ENCODE measurements around the gene MRPS5. TPM values are rescaled to one million over a fixed set of nuclear protein-coding genes. Genes with fewer than 3 reads are reported as not detected.

MRPS5 gene
- total RNA-seq, 1 donor from 2014 or later, result 48.2 TPM

GRCh38 chr2:95091885-95092555 is 29.6 kb downstream of the MRPS5 start:
- DNase-seq (ENCODE audit: low read depth in 2 of 2), result no peak

DNA sequence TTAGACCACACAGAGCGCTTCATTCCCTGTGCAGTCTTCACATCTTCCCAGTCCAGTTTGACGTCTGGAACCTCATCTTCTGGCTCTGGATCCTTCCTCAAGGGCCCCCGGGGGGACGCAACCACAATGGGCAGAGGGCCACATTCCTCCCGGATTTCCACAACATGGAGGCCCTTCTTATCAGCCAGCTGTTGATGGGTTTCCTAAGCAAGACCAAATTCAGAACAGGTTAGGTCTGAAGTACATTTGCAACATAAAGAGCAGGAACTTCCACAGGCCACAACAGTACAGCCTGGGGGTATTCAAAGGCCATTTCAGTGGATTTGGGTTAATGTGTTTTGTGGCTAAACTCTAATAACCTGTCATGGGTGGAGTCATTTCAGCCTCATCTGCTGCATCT is 34.2 kb downstream of the MRPS5 start:
- DNase-seq (ENCODE audit: low read depth in 2 of 2), result no peak

DNA sequence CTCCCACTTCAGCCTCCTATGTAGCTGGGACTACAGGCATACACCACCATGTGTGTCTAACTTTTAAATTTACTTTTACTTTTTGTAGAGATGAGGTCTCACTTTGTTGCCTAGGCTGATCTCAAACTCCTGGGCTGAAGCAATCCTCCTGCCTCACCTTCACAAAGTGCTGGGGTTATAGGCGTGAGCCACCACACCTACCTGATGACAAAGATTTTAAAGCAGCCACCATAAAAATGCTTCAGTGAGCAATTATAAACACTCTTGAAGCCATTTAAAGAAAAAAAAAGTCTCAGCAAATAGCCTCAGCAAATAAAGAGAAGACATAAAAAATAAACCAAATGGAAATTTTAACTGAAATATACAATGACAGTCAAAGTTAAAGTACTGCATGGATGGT is 35.6 kb downstream of the MRPS5 start:
- DNase-seq (ENCODE audit: low read depth in 2 of 2), result no peak

DNA sequence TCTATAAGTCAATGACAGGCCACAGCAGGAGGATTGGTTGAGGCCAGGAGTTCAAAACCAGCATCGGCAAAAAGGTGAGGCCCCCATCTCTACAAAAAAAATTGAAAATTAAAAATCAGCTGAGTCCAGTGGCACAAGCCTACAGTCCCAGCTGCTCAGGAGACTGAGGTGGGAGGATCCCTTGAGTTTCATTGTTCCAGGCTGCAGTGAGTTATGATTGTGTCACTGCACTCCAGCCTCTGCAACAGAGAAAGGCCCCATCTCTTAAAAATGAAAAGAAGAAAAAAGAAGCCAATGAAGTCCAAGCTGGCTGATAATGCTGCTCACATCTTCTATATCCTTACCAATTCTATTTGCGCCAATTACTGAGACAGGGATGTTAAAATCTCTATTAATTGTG is 39.1 kb downstream of the MRPS5 start:
- DNase-seq (ENCODE audit: low read depth in 2 of 2), result no peak

DNA sequence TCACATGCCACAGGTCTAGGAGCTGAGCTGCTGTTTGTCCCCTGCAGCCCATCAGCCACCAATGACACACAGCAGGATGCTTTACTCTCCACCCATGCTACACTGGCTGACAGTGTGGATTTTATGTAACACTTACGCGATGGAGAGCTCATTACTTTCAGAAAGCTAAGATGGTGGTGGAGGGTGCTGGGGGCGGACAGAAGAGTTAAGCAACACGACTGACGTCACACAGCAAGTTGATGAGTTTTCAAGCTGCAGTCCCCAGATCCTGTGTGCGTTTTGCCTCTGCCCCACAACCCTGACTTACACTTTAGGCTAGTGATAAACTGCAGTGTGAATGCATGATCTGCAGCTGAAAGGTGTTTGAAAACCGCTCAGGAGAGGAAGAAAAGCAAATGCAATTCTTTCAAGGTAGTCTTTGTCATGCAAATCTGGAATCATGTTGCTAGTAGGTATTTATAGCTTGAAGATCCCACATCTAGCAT is 42.4 kb downstream of the MRPS5 start:
- DNase-seq (ENCODE audit: low read depth in 2 of 2), result no peak

DNA sequence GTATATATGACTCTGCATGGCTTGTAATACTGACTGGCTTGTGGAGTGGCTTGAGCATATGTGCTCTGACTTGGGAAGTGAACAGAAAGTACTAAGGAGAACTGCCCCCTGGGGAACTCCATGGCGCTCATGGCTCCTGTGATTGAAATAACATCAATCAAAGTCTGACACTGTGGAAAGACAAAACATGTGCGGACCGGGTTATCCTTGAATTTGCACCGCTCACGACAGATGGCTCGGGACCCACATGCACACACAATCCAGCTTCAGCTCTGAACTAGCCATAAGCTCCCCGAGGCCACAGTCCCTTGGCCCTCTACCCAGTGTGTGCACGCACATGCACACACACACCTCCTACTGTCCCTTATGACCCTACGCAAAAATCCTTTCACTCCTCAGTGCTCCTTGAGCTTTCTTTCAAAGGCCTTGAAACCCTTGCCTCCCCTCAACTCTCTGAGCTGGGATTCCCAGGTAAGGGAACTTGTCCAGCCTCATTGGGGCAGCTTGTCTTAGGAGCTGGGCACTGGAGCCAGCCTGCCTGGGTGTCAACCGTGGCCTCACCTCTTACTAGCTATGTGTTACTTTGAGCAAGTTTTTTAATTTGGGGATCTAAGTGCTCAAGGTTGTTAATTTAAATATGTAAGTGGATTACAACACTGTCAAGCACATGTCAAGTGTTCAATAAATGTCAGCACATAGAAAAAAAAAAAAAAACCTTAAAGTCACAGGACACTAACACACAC is 43.6 kb downstream of the MRPS5 start:
- no peak for DNase-seq (ENCODE audit: low read depth in 2 of 2)

GRCh38 chr2:95077530-95077825 is 44.1 kb downstream of the MRPS5 start:
- no peak for DNase-seq (ENCODE audit: low read depth in 2 of 2)

- DNase-seq (ENCODE audit: low read depth in 2 of 2), result peak; percentile 55 to 68
Observed at GRCh38 chr2:95076705-95077529, 44.7 kb downstream of the MRPS5 start.

DNA sequence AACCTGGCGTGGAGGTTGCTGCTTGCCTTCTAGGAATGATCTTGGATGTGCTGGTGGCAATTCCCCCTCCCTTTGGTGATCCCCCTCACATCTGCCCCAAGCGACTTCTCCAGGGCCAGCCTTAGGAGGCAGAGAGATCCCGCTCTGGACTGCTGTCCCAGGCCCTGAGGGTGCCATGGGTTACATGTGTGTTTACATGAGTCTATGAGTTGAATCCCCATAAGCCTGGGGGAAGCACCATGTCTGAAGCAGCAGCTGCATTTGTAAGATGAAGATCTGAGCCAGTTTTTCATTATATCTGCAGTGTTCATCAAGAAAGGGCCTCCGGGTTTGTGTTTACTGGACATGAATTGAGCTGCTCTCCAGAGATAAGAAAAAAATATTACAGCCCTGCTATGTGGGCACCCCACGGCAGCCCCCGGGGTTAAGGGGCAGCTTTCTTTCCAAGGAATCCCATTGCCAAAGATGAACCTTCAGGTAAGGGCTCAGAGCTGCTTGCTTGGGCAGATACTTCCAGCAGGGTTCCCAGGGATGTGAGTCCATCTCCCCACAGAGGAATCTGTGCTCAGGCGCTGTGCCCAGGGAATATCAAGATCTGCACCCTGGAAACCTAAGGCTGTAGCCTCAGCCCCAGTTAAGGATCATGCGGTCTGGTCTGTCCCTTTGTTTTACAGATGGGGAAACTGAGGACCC is 46.0 kb downstream of the MRPS5 start:
- no peak for DNase-seq (ENCODE audit: low read depth in 2 of 2)

DNA sequence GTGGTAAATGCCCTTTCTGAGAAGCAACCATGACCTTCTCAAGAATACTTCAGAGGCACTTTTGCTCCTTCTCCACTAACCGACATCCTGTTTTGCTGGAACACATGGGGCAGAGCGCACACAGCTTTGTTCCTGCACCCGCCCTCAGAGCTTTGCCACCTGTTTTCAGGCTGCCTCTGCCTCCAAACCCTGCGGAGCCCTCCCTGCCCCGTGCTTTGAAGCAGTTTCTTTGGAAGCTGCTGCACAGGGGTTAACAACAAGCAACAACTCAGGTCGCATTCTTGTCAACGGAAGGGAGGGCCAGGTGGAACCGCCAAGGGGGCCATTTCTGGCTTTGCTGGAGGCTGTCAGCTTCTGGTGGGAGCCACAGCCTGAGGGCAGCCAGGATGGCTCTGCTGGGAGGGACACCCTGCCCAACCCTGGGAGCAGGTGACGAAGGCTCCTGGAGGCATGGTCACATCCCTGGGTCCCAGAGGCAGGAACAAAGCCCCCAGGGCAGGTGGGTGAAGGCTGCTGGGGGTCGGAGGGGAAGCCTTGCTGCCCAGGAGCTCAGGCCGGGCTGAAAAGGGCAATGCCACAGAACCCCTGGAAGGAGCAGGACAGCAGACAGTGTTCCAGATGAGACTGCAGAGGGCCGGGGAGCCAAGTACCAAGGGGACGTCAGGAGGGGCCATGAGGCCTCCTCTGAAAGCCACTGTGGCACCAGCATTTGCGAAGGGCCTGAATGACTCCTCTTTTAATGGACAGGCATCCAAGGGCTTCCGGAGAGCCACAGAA is 46.8 kb downstream of the MRPS5 start:
- DNase-seq (ENCODE audit: low read depth in 2 of 2), result no peak

DNA sequence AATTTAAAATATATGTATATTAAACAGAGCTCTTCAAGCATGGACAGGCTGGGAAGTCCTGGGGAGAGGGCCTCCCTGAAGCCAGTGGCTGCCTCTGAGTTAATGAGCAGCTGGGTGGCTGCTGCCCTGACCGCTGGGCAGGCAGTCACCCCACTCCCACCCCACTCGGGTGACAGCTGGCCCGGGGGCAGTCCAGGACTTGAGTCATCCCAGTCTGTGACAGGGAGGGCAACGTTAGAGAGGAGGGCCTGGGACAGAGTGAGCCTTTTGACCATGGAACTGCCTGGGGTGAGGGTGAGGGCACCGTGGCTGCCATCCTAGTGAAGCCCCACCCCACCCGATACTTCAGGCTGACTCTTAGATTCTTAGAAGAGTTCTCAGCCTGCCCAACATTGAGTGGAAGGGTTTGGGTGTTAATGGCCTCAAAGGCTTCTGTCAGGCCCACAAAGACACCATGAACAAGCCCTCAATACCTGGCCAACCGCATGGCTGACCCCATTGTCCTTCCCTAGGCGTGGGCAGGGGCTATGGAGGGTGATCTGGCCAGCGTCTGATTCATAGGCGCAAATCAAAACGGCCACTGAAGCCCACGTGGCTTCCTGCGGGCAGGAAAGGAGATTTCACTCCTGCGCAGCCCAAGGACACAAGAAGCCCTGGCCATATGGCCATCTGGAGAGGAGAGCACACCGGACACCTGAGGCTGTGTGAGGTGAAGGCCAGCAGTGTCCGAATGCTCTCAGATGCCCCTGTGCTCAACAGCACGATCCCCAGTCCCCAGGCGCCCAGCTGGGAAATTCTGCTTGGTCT is 47.5 kb downstream of the MRPS5 start:
- DNase-seq (ENCODE audit: low read depth in 2 of 2), result no peak

DNA sequence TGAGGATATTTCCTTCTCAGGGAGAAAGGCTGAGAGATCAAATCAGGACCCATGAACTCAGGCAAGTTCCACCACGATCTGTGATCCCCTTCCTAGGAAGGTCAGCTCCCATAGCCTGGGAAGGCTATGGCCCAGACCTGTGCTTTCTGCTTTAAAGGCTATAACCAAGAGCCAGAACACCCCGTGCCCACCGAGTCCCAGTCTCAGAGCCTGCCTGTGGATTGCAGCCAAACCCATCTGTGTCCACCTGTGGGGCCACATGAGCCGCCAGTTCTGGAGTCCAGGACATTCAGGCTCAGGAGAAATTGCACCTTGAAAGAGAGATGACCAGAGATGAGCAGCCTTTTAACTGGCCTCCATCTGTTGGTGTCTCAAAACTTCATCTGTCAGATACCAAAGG is 49.2 kb downstream of the MRPS5 start:
- DNase-seq (ENCODE audit: low read depth in 2 of 2), result no peak

- DNase-seq (ENCODE audit: low read depth in 2 of 2), result no peak
Observed at GRCh38 chr2:95071856-95072255, 49.8 kb downstream of the MRPS5 start.

DNA sequence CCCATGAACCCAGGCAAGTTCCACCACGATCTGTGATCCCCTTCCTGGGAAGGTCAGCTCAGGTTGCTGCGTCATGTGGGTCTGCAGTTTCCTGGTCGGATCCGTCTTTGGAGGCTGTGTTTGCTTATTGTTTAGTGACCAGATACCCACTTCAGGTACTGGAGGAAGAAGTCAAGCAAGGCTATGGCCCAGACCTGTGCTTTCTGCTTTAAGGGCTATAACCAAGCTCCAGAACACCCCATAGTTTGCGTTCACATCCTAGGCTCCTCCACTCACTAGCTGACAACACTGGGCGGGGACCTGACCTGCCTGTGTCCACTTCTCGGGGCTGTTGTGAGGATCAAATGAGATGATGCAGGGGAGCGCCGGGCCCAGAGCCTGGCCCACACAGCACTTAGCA is 52.1 kb downstream of the MRPS5 start:
- DNase-seq (ENCODE audit: low read depth in 2 of 2), result no peak

- DNase-seq (ENCODE audit: low read depth in 2 of 2), result no peak
Observed at GRCh38 chr2:95068256-95068655, 53.4 kb downstream of the MRPS5 start.

GRCh38 chr2:95063086-95063958 is 58.3 kb downstream of the MRPS5 start:
- DNase-seq (ENCODE audit: low read depth in 2 of 2), result no peak

GRCh38 chr2:95062242-95063085 is 59.1 kb downstream of the MRPS5 start:
- DNase-seq (ENCODE audit: low read depth in 2 of 2), result no peak

DNA sequence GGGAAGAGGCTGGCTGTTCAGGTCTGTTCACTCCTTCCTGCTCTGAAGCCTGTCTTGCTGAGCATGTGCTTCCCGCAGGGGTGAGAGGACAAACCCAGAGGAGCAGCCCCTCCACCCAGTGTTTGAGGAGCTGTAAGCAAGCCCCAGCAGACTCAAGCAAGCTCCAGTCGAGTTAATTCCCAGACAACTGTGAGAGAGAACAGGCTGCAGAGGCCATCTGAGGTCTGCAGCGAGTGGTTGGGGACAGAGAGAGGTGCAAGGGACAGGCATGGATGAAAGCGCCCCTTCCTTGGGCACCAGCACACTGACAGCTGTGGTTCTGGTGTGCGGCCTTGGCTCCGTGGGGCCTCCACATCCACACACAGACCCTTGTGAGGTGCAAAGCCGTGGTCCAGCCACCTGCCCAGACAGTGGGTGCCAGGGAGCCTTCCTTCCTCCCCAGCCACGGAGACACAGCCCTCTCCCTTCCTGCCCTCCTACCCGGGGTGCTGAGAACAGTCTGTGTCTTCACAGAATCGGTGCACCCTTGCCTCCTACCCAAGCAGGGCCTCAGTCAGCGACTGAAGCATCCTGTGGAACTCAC is 59.9 kb downstream of the MRPS5 start:
- no peak for DNase-seq (ENCODE audit: low read depth in 2 of 2)
